AG10803 (cell line): ENCODE data around the gene NTSR1.

Experiments
- DNase-seq: peaks from one replicate; pipeline ENCODE4 v3.0.0; 2010; ENCODE audit warnings: low read depth
- H3K4me3 ChIP-seq: 2 replicates; pipeline ENCODE4 v1.5.1; 2011; ENCODE audit warnings: mild to moderate bottlenecking, low read length, control low read depth
- CTCF ChIP-seq: conservative IDR thresholded peaks from 2 replicates; pipeline ENCODE4 v1.5.1; 2011; ENCODE audit warnings: mild to moderate bottlenecking, low read length, control low read depth, inconsistent platforms

The NTSR1 gene

GRCh38 chr20:62684981-62685380, 23.7 kb upstream of the NTSR1 start:
- H3K4me3 ChIP-seq: no peak overlapping the region
- TF ChIP-seq CTCF: no peak
- no peak for DNase-seq

DNA sequence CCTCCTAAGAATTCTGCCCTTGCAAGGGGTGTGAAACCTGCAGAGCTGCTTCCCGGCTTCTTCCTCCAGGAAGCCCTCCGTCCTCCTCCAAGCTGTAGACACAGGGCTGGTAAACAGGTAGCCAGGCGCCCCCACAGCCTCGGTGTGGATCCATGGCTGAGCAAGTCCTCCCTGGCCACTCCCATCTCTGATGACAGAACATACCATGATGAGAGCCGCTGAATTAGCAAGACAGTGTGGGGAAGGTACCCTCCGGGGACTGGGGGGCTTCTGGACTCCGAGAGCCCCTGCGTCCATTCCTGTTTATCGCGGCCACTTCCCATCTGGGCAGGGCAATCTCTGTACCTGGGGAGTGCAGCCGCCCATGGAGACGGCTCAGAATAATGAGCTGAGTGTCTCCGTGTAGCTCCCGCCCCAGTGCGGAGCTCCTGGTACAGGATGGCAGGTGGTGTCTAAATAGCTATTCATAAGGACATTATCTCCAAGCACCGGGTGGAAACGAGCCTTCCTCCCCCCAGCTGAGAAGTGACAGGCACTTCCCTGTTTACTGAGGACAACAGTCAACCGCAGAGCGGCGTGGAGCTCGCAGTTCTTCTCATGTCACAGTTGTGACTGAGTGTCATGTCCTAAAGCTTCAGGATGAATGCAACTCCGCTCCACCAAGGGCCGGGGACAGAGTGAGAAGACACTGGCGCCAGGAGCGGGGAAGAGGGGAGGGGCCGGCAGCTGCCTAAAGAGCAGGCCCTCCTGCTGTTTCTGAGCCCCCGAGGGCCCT, 22.7 kb upstream of the NTSR1 start:
- no peak for TF ChIP-seq CTCF
- H3K4me3 ChIP-seq: no peak overlapping the region
- DNase-seq: no peak

- DNase-seq: no peak
- no peak overlapping the region for H3K4me3 ChIP-seq
- no peak for TF ChIP-seq CTCF
Observed at GRCh38 chr20:62686869-62687830, 21.5 kb upstream of the NTSR1 start.

GRCh38 chr20:62688083-62688482, 20.6 kb upstream of the NTSR1 start:
- TF ChIP-seq CTCF: no peak
- no peak overlapping the region for H3K4me3 ChIP-seq
- no peak for DNase-seq

GRCh38 chr20:62688855-62689460, 19.7 kb upstream of the NTSR1 start:
- no peak overlapping the region for H3K4me3 ChIP-seq
- DNase-seq: no peak
- no peak for TF ChIP-seq CTCF

- DNase-seq: no peak
- H3K4me3 ChIP-seq: no peak overlapping the region
- no peak for TF ChIP-seq CTCF
Observed at GRCh38 chr20:62689861-62690260, 18.8 kb upstream of the NTSR1 start.
